Thyroid gland (tissue), 4 donors: ENCODE measurements around the gene CHMP4B.

Experiments
- CTCF ChIP-seq, 6 experiments: fragments of 200-600 bp in 3 of 6; fragments of 450-650 bp in 3 of 6; sonication (generic) in 3 of 6; IDR thresholded peaks; one replicate each; pipeline ENCODE4 v1.5.1; 2016 to 2019; ENCODE audit warnings: antibody characterized with exemption in 6 of 6, mild to moderate bottlenecking in 2 of 6, inconsistent platforms in 1 of 6, moderate library complexity in 1 of 6
- POLR2A ChIP-seq, 2 donors: fragments of 450-650 bp; IDR thresholded peaks; one replicate each; pipeline ENCODE4 v1.6.1; 2017; ENCODE audit warnings: antibody characterized with exemption in 2 of 2, mild to moderate bottlenecking in 2 of 2, moderate library complexity in 1 of 2

- TF ChIP-seq POLR2A (IDR thresholded peaks at IDR 0.05) (no peak), CTCF (IDR thresholded peaks at IDR 0.05) (no peak)
Observed at GRCh38 chr20:33882481-33882880, 71.3 kb downstream of the CHMP4B start.
